GM19099 (cell line): ENCODE data around the gene JMJD4.

Source experiments
- POLR2A ChIP-seq: IDR thresholded peaks from 3 replicates; pipeline ENCODE4 v1.6.1; 2011; ENCODE audit warnings: low read depth; ENCODE audit not compliant: insufficient read length; ENCODE audit errors: extremely low read depth

JMJD4 gene

GRCh38 chr1:227732586-227733308 lies 2.4 kb downstream of the JMJD4 start:
- no peak for TF ChIP-seq POLR2A

DNA sequence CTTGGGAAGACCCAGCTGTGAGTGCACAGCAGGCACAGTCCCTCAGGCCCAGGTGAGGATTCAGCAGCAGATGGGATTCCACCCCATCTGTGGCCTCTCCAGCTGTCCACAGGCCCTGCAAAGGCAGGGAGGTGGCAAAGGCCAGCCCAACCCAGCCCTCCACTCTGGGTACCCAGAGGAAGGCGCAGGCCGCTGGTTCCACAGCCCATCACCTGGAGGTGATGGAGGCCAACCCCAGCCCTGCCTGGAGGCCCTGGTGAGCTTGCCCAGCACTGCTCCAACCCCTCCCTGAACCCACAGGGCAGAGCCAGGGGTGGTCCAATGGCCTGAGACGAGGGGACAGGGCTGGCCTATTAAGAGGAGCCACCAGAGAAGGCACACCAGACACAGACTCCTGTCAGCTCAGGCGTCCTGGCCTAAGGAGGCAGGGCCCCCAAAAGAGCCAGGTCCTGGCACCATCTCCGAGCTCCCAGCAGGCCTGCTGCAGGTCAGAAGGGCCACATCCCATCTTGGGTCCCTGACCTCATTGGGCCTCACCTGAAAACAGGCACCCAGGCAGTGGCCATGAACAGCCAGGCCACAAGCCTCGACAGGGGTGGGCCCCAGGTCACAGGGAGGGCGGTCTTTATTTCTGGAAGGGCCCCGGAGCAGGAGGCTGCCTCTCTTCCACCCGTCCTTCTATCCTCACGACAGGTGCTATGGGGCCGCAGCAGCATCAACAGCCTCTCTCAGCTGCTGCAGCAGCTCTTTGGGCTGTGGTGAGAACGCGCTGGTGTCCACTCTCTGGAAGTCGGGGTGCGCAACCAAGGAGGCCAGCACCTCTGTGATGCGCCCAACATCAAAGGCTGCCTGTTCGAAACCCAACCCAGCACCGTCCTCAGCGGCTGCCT lies 3.2 kb downstream of the JMJD4 start:
- no peak for TF ChIP-seq POLR2A

DNA sequence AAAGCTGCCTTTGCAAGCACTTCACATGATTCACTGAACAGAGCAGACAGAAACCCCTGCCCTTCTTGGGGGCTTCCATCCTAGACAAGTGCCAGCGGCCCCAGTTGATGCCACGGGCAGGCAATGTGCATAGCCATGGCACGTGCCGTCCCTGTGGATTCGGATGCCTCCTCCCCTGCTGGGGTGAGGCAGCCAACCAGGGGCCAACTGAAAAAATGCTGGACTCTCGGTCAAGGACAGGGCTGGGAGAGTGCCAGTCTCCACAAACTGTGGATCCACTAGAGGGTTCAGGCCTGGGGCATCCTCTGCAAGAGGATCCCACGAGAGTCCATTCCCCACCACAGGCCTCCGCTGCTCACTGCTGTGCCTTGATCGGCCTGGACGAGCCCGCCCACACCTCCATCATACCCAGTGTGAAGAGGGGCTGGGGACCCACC lies 3.8 kb downstream of the JMJD4 start:
- TF ChIP-seq POLR2A: no peak

GRCh38 chr1:227730630-227731151 lies 4.4 kb downstream of the JMJD4 start:
- TF ChIP-seq POLR2A: no peak

DNA sequence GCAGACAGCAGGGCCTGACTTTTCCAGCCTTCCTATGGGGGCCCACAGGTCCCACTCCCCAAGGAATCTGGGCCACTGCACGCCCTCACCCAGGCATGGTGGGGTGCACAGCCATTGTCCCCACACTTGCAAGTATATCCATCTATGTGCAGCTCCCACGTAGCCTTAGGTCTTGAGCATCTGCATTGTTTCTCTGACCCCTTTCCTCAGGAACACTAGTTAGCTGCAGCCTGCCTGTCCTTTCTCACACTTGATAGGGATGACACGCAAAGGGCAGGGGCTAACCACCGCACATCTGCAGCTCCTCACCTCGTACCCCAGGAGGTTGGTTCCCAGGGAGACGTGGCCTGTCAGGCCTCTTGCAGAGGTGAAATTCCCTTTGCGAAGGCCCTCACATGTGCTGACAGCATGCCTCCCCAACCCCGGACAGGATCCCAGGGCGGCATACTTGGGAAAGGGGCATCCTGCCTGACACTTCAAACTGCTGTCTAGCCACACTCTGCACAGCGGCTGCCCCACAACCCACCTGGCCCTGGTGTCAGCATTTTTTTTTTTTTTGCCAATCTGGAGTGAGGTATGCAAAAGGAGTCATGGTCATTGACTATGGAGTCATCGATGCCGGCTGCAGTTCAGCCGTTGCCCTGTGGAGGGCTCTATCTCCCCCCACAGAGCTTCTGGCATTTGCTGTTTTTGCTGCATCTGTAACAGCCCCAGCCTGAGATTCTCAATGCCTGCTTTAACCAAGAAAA lies 5.0 kb downstream of the JMJD4 start:
- TF ChIP-seq POLR2A: no peak

GRCh38 chr1:227729144-227729880 lies 5.8 kb downstream of the JMJD4 start:
- TF ChIP-seq POLR2A: no peak

- no peak for TF ChIP-seq POLR2A
These were observed 6.3 kb downstream of the JMJD4 start for GRCh38 chr1:227728892-227729143.

DNA sequence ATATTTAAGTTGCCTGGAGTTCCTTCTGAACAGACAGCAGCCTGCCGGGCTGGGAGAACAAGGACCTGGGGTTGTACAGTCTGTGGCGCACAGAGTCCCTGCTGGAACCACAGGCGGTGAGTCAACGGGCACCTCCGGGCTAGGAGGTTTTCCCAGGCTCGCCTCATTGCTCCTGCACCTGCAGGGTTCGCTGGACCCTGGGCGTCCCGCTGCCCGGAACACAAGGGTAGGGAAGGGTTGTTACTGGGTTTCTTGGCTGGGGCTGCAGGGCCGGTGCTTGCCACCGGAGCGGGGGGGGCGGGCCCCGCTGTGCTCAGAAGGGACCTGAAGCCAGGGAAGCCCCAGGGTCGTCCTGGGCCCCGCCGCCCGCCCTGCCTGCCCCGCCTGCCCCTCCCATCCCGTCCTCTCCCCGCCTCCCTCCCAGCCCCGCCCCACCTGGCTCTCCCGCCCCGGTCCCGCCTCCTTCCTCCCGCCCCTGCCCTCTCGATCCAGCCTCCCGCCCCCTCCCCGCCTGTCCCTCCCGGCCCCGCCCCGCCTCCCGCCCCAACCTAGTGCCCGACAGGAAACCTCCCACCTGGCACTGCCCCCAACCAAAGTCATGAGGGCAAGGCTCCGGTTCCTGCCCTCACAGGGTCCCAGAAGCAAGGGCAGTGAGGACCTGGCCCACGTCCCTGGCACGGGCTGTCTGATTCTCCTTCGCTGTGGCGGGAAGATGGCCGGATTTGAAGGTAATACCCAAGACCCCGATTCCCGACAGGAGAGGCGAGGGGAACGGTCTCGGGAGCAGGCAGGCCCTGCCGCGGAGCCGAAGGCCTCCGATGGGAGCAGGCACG lies 6.8 kb downstream of the JMJD4 start:
- TF ChIP-seq POLR2A: no peak

DNA sequence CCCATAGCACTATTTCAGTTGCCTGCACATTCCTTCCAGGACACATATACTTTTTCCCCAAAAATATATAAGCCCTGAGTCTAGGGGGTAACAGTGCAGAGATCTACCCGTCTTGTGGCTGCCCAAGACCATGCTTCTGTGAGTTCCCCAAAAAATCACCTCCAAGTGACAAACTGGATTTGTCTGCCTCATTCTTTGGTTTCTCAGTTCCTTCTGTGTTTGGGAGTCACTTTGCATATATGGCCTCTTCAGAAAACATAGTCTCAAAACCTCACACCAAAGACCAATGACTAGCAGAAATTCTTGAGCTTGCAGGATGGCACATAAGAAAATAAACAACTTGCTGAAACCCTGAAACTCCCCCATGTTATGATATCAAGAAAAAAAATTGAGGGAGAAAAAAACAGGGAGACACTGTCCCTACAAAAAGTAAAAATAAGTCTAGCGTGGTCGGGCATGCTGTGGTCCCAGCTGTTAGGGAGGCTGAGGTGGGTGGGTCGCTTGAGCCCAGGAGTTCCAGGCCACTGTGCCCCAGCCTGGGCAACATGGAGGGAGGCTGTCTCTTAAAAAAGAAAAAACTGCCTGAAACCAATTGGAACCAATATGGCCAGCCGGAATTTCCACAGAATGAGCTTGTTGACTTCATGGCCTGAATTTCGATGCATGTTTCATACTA lies 8.0 kb downstream of the JMJD4 start:
- TF ChIP-seq POLR2A: no peak

DNA sequence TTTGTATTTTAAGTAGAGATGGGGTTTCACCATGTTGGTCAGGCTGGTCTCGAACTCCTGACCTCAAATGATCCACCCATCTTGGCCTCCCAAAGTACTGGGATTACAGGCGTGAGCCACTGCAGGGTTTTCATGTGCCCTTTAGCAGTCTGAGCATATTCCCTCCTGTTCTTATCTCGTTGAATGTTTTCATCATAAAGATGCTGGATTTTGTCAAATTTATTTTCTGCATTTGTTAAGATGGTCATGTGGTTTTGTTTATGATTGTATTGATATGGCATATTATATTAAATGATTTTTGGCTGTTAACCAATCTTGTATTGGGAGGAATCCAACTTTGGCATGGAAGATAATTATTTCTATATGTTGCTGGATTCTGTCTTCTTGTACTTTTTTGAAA lies 8.8 kb downstream of the JMJD4 start:
- TF ChIP-seq POLR2A: no peak

GRCh38 chr1:227725046-227725445 lies 10.1 kb downstream of the JMJD4 start:
- TF ChIP-seq POLR2A: no peak

- no peak for TF ChIP-seq POLR2A
These were observed 11.6 kb downstream of the JMJD4 start for GRCh38 chr1:227723474-227723873.

GRCh38 chr1:227718932-227719331 lies 16.2 kb downstream of the JMJD4 start:
- TF ChIP-seq POLR2A: no peak
